Measurements from ENCODE around the gene NOTCH4.
A peak's percentile ranks its signal among the peaks of the same experiment; 100 is the strongest.

NOTCH4 gene

GRCh38 chr6:32158052-32158451, 65.8 kb downstream of the NOTCH4 start:
- DNase-seq: no peak

GRCh38 chr6:32156891-32157290, 67.0 kb downstream of the NOTCH4 start:
- no peak for DNase-seq

- DNase-seq: peak; percentile 57
Measured at GRCh38 chr6:32154514-32155161, 69.2 kb downstream of the NOTCH4 start.

GRCh38 chr6:32153564-32154513, 70.0 kb downstream of the NOTCH4 start, which contains the start of gene PPT2:
Gene PPT2 (plus strand): TSS chr6:32154141. CDS start chr6:32154595, 454 bp downstream.
- DNase-seq: peak; percentile 69

- DNase-seq: no peak
Measured at GRCh38 chr6:32152769-32153563, 70.9 kb downstream of the NOTCH4 start.

GRCh38 chr6:32151863-32152768, 71.8 kb downstream of the NOTCH4 start, which contains the start of gene PRRT1:
Gene PRRT1 (minus strand): TSS chr6:32151939. CDS start chr6:32151827, 112 bp downstream.
- DNase-seq: no peak

GRCh38 chr6:32151181-32151862, 72.5 kb downstream of the NOTCH4 start:
- no peak for DNase-seq

- DNase-seq: no peak
Measured at GRCh38 chr6:32149932-32150870, 73.7 kb downstream of the NOTCH4 start.

- no peak for DNase-seq
Measured at GRCh38 chr6:32149092-32149755, 74.6 kb downstream of the NOTCH4 start.

GRCh38 chr6:32148289-32149091, 75.4 kb downstream of the NOTCH4 start:
- DNase-seq: peak; percentile 73

- DNase-seq: no peak
Measured at GRCh38 chr6:32147401-32148132, 76.3 kb downstream of the NOTCH4 start.

GRCh38 chr6:32146687-32147086, 77.2 kb downstream of the NOTCH4 start:
- no peak for DNase-seq

- DNase-seq: no peak
Measured at GRCh38 chr6:32146287-32146686, 77.6 kb downstream of the NOTCH4 start.
